ENCODE measurements around the gene CSN3.

The CSN3 gene

GRCh38 chr4:70291341-70291740 lies 48.9 kb downstream of the CSN3 start:
- no peak for DNase-seq (ENCODE audit: low read depth in 2 of 2)

- DNase-seq (ENCODE audit: low read depth in 2 of 2) = no peak
These were observed 55.2 kb downstream of the CSN3 start for GRCh38 chr4:70297576-70297975.

GRCh38 chr4:70298051-70298450 lies 55.7 kb downstream of the CSN3 start:
- DNase-seq (ENCODE audit: low read depth in 2 of 2) = no peak

GRCh38 chr4:70299643-70300042 lies 57.2 kb downstream of the CSN3 start:
- DNase-seq (ENCODE audit: low read depth in 2 of 2) = no peak

- no peak for DNase-seq (ENCODE audit: low read depth in 2 of 2)
These were observed 57.8 kb downstream of the CSN3 start for GRCh38 chr4:70300215-70300614.

All from stimulated activated CD8-positive, alpha-beta memory T cell treated with anti-CD3 and anti-CD28 coated beads, Interleukin-2, amount 100 ng/mL, for 48 hours (primary cell).